Endothelial cell (in vitro differentiated cells): ENCODE results near the gene NEGR1. TPM values are rescaled to one million over a fixed set of nuclear protein-coding genes. Genes with fewer than 3 reads are reported as not detected.

Experiments used
- DNase-seq: peaks from one replicate; pipeline ENCODE4 v3.0.0; 2021; ENCODE audit warnings: low spot score
- H3K27ac Mint-ChIP-seq: one replicate; pipeline ENCODE4 v1.8.0; 2021; ENCODE audit warnings: mixed read lengths, inconsistent platforms; ENCODE audit not compliant: unreplicated experiment
- H3K27me3 Mint-ChIP-seq: one replicate; pipeline ENCODE4 v1.8.0; 2021; ENCODE audit warnings: mild to moderate bottlenecking, moderate library complexity, mixed read lengths, inconsistent platforms; ENCODE audit not compliant: unreplicated experiment
- H3K36me3 Mint-ChIP-seq: one replicate; pipeline ENCODE4 v1.8.0; 2021; ENCODE audit warnings: mild to moderate bottlenecking, low read depth, mixed read lengths, inconsistent platforms; ENCODE audit not compliant: unreplicated experiment
- H3K4me1 Mint-ChIP-seq: one replicate; pipeline ENCODE4 v1.8.0; 2021; ENCODE audit warnings: mild to moderate bottlenecking, mixed read lengths, inconsistent platforms; ENCODE audit not compliant: unreplicated experiment
- H3K4me3 Mint-ChIP-seq: one replicate; pipeline ENCODE4 v1.8.0; 2021; ENCODE audit warnings: mild to moderate bottlenecking, mixed read lengths, inconsistent platforms; ENCODE audit not compliant: unreplicated experiment
- H3K9me3 Mint-ChIP-seq: one replicate; pipeline ENCODE4 v1.8.0; 2021; ENCODE audit warnings: mixed read lengths, inconsistent platforms; ENCODE audit not compliant: unreplicated experiment
- total RNA-seq: library from RNA; stranded (reverse); fragmentation: NEBNext Ultra II Directional; extraction: Animal tissue kit (Norgen Biotek cat#: 25700); gene quantifications from one replicate; pipeline ENCODE4 v1.2.1, GENCODE V29; 2021; ENCODE audit not compliant: unreplicated experiment
- TF ChIP-seq, protein P1 (sequence below): fragments of 200-600 bp; sonication (generic); IDR thresholded peaks from one replicate; pipeline ENCODE4 v1.5.0; 2021; ENCODE audit warnings: antibody characterized with exemption; ENCODE audit not compliant: unreplicated experiment

NEGR1 gene
- total RNA-seq, 1 donor from 2014 or later = 2.9 TPM

DNA sequence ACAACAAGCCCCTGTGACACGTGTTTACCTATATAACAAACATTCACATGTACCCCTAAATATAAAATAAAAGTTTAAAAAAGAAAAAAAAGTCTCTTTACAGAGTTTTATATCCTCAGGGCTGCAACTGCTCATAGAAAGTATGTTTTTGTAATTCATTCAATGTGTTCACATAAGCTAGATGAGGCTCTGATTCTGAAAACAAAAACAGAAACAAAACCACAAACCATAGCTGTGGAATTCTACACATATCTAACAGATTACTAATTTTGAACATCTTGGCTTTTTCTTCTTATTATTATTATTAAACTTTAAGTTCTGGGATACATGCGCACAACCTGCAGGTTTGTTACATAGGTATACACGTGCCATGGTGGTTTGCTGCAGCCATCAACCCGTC lies 621.9 kb downstream of the NEGR1 start:
- no peak for DNase-seq
- no peak overlapping the region for H3K4me3 Mint-ChIP-seq
- TF ChIP-seq, protein P1, sequence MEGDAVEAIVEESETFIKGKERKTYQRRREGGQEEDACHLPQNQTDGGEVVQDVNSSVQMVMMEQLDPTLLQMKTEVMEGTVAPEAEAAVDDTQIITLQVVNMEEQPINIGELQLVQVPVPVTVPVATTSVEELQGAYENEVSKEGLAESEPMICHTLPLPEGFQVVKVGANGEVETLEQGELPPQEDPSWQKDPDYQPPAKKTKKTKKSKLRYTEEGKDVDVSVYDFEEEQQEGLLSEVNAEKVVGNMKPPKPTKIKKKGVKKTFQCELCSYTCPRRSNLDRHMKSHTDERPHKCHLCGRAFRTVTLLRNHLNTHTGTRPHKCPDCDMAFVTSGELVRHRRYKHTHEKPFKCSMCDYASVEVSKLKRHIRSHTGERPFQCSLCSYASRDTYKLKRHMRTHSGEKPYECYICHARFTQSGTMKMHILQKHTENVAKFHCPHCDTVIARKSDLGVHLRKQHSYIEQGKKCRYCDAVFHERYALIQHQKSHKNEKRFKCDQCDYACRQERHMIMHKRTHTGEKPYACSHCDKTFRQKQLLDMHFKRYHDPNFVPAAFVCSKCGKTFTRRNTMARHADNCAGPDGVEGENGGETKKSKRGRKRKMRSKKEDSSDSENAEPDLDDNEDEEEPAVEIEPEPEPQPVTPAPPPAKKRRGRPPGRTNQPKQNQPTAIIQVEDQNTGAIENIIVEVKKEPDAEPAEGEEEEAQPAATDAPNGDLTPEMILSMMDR = no peak
- no peaks in the 10 kb centered on the region for H3K27me3 Mint-ChIP-seq
- no peak overlapping the region for H3K27ac Mint-ChIP-seq
- H3K36me3 Mint-ChIP-seq = no peaks in the 10 kb centered on the region
- H3K9me3 Mint-ChIP-seq = no peaks in the 10 kb centered on the region
- H3K4me1 Mint-ChIP-seq = no peaks in the 10 kb centered on the region

DNA sequence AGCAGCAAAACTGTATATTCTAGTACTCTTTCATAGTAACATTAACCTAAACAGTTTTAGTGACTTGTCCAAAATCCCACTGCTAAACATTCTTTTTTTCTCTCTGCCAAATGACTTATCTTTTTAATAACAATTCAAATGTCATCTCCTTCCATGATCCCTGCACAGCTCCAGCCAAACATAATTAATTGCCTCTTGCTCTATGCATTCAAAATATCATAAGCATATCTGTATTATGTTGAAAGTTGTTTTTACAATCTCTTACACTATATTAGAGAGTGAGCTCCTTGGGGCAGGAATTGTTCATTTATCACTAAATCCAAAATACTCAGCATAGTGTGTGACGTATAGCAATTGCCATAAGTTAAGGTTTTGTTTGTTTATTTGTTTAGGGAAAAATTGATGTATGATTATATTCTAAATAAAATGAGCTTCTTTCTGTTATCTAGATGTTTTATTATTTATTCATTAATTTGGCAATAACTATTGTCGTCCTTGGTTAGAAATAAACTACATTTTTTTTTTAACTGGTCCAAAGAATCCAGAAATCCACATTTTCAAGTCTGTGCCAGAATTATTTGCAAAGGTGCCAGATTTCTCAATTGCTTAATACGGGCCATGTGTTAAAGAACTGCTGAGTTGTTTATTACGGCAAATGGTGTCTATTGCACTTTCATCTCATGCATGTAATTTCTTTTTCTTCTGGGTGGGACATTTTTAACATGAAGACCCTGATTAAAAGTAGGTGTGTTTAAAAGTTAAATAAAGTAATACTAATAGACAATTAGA lies 624.3 kb downstream of the NEGR1 start:
- H3K27me3 Mint-ChIP-seq = no peaks in the 10 kb centered on the region
- no peak for DNase-seq
- H3K36me3 Mint-ChIP-seq = no peaks in the 10 kb centered on the region
- H3K4me1 Mint-ChIP-seq = no peaks in the 10 kb centered on the region
- no peak overlapping the region for H3K27ac Mint-ChIP-seq
- H3K4me3 Mint-ChIP-seq = no peak overlapping the region
- TF ChIP-seq, protein P1 = no peak
- H3K9me3 Mint-ChIP-seq = no peaks in the 10 kb centered on the region

DNA sequence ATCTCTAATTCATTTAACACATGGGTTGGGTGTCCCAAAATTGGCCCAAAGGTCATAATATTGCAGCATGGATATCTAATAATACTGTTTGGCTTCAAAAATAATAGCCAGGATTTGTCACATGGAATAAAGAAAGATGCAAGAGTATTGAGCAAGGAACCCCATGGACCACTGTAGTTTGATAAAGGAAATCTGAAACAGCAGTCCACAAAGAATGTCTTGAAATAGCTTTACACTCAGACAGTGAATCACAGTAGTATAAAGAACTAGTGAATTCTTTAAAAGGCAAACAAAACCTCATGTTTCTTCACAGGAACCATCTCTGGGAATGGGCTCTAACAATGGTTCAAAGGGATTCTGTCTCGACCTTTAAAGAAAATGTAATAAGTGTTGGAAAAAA lies 625.4 kb downstream of the NEGR1 start:
- TF ChIP-seq, protein P1 = no peak
- no peaks in the 10 kb centered on the region for H3K4me1 Mint-ChIP-seq
- no peak overlapping the region for H3K27ac Mint-ChIP-seq
- no peaks in the 10 kb centered on the region for H3K9me3 Mint-ChIP-seq
- no peak overlapping the region for H3K4me3 Mint-ChIP-seq
- no peaks in the 10 kb centered on the region for H3K27me3 Mint-ChIP-seq
- DNase-seq = no peak
- H3K36me3 Mint-ChIP-seq = no peaks in the 10 kb centered on the region

DNA sequence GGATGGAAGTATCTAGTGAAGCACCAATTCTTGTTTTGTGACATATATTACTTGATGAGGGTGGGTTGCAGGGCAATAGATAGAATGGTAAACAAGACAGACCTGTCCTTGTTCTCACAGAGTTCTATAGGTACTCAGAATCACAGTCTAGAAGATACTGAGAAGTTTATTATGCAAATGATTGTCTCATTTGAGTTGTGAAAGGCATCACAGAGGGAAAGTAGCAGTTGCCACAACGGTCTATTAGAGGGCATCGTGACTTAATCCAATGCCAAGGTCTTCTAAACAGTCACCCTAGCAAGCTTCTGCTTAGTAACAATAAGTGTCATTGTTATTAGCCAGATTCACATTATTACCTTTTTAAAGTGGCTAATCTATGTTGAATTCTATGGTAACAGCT lies 626.7 kb downstream of the NEGR1 start:
- Mint-ChIP-seq H3K27me3 (no peaks in the 10 kb centered on the region), H3K36me3 (no peaks in the 10 kb centered on the region), H3K27ac (no peak overlapping the region), H3K4me1 (no peaks in the 10 kb centered on the region), H3K4me3 (no peak overlapping the region), H3K9me3 (no peaks in the 10 kb centered on the region)
- no peak for DNase-seq
- TF ChIP-seq, protein P1 = no peak

DNA sequence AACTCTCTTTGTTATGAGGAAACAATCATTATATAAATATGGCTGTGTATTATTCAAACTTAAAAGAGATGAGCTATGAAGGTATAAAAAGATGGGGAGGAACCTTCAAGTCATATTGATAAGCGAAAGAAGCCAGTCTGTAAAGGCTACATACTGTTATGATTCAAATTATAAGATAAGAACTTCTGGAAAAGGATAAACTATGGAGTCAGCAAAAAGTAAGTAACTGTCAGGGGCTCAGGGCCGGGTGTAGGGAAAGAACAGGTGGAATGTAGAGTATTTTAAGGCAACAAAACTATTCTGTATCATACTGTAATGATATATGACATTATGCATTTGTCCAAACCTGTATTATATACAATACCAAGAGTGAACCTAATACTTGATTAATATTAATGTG lies 628.4 kb downstream of the NEGR1 start:
- TF ChIP-seq, protein P1 = no peak
- H3K9me3 Mint-ChIP-seq = no peaks in the 10 kb centered on the region

More for the DNA sequence above, 628.4 kb downstream of the NEGR1 start:
- no peak overlapping the region for H3K27ac Mint-ChIP-seq
- H3K36me3 Mint-ChIP-seq = no peaks in the 10 kb centered on the region
- no peaks in the 10 kb centered on the region for H3K27me3 Mint-ChIP-seq
- no peak overlapping the region for H3K4me3 Mint-ChIP-seq
- DNase-seq = no peak
- H3K4me1 Mint-ChIP-seq = no peaks in the 10 kb centered on the region
